Stimulated activated CD8-positive, alpha-beta memory T cell treated with anti-CD3 and anti-CD28 coated beads, Interleukin-12 subunit alpha, Interleukin-12 subunit beta, amount 100 ng/mL, for 1 hour (primary cell): ENCODE results near the gene HSPB7.
"Not testable (repeated sequence)": the region's sequence is repeated elsewhere in the genome, so short reads cannot be mapped to it uniquely, and the experiment has no call there.

ENCODE experiments used
- DNase-seq: peaks from one replicate; pipeline ENCODE4 v3.0.0-alpha.2; 2020; ENCODE audit warnings: low read depth

Gene HSPB7

DNA sequence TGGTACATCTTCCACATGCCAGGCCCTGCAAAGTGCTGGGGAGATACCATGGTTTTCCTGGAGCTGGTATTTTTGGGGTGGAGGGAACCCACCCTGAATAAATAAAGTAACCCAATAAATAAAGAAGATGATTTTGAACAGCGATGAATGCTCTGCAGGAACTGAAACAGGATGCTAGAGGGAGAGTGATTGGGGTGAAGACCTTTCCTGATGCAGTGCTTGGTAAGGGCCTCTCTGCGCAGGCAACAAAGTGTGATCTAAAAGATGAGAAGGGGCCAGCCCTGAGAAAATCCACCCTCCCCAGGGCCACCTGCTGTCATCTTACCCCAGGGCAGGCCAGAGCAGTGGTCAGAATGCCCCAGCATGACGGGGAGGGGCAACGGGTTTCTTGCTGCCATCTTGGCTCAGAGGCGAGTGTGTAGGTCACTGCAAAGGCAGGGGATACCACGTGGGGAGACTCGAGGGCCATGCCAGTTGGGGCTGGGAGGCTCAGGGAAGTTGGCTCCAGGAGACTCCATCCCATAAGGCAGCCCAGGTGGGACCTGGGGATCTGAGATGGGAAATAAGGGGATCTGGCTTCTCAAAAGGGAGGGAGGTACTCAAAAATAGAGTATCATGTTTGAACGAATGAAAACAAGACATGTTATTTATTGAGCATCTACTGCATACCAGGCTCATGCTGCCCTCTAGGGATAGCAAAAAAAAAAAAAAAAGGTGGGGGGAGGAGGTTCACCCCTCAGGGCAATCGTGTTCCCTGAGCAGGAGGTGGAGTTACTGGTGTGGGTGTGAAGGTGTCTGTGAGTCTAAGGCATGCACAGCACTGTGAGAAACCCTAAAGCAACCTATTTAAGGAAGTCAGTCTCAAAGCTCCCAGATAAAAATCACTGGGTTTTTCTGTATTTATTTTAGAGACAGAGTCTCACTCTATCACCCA is 11.0 kb downstream of the HSPB7 start:
- no peak for DNase-seq

DNA sequence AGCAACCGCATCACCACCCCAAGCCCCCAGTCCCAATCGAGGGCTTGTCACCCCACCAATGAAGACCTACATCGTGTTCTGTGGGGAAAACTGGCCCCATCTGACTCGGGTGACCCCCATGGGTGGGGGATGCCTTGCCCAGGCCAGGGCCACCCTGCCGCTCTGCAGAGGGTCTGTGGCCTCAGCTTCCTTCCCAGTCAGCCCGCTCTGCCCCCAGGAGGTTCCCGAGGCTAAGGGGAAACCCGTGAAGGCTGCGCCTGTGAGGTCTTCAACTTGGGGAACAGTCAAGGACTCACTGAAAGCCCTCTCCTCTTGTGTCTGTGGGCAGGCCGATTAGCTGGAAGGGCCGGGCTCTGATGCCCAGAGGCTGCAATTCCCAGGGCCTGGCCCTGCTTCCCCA is 11.8 kb downstream of the HSPB7 start:
- no peak for DNase-seq

- DNase-seq = no peak
Measured at GRCh38 chr1:16005597-16005996, 12.2 kb downstream of the HSPB7 start.

- DNase-seq = not testable (repeated sequence)
Measured at GRCh38 chr1:16001274-16001673, 16.6 kb downstream of the HSPB7 start.

GRCh38 chr1:15998929-15999328 is 18.9 kb downstream of the HSPB7 start:
- DNase-seq = no peak

GRCh38 chr1:15997637-15998280 is 20.1 kb downstream of the HSPB7 start:
- no peak for DNase-seq

DNA sequence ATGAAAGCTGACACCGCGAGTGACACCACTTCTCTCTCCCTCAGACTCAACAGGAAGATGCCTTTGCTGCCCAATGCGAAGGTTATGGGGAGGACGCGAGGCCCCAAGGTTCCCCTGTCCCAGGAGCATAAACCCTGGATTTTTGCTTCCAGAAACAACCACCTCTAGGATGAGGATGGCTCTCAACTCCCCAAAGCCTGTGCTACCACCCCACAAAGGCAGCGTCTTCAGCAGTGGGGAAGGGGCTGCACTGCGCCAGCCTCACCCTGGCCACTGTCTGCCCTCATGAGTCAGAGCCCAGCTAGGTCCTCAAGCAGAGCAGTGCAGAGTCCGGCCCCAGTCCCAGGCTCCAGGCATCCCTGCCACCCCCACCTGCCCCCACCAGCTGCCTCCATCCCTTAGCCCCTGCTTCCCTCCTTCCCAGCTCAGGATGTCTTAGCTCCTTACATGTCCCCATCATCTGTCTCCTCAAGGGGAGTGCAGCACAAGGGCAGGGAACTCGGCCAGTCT is 20.7 kb downstream of the HSPB7 start:
- no peak for DNase-seq

- peak; percentile 12 for DNase-seq
Measured at GRCh38 chr1:15994590-15995351, 23.1 kb downstream of the HSPB7 start.

DNA sequence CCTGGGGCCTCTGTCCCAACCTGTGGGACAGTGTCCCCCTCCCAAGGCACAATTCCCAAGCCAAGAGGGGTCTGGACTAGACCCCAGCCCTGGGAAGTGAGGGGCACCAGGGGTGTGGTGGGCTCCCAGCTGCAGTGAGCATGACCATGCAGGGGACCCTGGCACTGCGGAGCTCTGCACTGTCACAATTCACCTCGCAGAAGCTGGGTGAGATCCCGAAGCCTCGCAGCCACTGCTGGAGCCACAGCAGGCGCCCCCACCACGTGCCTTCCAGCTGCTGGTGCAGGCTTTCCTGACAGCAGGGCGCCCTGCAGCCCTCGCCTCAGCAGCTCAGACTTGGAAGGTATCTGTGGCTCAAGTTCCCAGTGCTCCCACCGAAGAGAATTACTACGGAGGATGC is 23.8 kb downstream of the HSPB7 start:
- no peak for DNase-seq

DNA sequence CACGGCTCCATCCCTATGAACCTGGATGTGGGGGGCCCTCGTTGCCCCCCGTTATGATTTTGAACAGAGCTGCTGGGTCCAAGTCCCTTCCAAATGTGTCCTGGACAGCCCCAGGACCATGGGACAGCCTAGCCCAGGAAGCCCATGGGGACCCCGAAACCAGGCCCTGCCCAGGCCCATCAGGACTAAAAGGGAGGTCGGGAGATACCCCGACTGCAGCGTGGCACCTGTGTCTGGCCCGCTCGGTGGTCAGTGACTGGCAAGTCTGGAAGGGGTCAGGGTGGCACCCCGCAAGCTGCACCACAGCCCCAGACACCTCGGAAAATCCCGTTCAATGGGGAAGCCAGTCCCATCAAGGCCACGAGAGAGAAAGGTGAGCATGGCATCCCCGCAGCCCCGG is 24.2 kb downstream of the HSPB7 start:
- no peak for DNase-seq

DNA sequence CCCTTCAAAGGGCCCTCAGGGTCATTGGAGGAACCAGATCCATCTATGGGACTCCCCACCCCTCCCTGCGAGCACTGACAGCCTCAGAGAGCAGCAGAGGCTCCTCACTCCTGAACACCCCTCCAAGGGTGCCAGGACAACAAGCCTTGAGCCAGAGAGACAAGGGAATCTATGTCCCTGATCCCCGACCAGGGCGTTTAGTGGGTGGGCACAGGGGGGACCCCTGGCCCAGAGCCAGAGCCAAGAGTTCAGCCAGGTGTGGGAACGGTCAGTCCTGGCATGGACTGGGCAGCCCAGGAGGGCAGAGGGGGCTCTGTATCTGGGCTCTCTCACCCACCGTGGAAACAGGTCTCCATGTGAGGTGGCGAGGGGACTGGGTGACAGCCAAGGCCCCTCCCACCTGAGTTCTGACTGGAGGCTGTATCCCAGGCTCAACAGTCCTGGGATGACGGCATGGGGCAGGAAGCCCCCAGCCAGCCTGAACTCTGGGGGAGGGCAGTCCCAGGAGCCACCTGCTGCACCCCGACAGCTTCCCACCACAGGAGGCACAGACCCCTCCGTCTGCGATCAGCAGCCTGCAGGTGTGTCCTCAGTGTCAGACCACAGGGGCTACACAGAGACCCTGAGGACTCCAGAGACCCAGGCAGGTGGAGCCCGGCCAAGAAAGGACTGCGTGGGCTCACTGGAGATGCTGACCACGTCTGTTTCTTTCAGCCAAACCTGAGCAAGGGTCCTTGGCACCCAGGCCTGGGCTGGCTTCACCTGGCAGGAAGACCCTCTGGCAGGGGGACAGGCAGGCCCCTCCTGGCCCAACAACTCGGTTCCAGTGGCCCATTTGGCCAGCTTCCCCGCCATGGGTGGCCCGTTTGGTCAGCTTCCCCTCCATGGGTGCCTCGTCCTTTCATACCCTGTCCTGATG is 25.0 kb downstream of the HSPB7 start:
- DNase-seq = no peak

GRCh38 chr1:15992187-15992553 is 25.7 kb downstream of the HSPB7 start:
- no peak for DNase-seq

DNA sequence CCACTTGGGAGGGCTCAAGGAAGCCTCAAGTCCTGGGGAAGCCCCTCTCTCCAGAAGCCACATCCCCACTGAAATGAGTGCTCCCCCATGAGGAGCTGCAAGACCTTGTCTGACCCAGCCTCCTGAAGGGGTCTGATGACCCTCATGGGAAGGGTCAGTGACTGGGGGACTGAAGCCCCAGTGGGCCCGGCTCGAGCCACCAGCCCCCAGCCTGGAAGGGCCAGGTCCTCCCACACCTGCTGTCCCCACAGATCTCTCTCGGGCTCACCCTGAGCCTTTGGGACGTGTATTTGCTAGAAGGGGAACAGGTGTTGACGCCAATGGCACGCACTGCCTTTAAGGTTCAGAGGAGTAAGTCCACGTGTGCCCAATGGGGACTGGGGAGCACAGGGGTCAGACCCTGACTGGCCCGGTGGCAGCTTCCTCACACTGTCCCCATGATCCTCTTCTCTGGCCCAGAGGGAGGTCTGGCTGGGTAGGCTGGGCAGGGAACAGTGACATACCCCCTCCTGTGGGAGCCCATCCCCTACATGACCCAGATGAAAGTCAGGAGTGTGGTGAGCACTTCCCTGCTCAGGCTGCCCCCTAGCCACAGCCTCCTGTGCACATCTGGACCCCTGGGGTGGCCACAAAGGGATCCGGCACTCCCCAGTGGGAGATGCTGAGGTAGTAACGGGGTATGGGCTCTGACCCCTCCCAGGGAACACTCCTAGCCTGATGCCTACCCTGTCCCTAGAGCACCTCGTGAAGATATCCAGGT is 26.2 kb downstream of the HSPB7 start:
- no peak for DNase-seq

DNA sequence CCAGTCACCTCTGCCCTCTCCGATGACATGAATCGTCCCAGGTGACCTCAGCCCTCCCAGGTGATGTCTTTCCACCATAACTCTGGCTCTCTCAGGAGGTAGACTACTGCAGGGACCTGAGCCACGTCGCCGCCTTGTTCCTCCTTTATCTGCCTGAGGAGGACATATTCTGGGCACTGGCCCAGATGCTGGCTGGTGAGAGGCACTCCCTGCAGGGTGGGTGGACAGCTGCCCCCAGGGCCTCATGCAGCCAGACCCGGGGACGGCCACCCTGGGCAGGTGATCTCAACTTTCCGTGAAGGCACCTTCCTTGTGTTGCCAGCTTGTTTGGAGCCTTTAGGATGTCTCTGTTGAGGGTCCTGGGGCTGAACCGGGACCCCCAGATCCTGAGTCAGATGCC is 28.1 kb downstream of the HSPB7 start:
- no peak for DNase-seq

DNA sequence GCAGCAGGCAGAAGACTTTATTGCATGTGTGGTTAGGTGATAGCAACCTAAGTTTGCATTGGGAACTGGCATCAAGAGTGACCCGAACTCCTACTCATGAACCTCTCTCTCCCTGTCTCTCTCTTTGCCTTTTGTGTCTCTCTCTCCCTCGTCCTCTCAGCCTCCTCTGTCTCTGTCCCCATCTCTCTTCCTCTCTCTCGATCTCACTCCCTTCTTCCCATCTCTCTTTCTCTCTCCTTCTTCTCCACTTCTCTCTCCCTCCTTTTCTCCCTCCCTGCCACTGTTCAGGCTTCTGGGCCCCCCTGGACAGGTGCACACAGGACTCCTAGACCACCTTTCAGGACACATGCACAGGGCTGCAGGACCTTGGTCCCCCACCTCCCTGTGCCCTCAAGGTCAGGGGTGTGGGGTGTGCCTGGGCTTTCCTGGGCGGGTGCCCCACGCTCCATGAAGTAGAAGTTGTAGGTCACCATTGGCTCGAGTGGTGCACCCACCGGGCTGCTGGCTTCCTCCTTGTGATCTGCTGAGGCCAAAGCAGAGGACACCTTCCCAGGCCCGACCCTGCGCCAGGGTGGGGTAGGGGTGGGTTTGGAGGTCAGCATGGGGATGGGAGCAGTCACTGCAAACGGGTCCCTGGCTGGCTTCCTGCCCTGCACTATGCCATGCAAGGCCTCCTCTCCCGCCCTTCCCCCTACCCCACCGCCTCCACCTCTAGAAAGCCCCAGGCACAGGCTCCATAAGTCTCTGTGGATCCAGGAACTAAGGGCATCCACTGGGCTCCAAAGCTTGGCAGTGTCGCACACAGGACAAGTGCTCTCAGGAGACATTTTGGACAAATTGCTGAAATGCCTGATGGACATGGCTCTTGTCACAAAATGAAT is 28.7 kb downstream of the HSPB7 start:
- DNase-seq = no peak

DNA sequence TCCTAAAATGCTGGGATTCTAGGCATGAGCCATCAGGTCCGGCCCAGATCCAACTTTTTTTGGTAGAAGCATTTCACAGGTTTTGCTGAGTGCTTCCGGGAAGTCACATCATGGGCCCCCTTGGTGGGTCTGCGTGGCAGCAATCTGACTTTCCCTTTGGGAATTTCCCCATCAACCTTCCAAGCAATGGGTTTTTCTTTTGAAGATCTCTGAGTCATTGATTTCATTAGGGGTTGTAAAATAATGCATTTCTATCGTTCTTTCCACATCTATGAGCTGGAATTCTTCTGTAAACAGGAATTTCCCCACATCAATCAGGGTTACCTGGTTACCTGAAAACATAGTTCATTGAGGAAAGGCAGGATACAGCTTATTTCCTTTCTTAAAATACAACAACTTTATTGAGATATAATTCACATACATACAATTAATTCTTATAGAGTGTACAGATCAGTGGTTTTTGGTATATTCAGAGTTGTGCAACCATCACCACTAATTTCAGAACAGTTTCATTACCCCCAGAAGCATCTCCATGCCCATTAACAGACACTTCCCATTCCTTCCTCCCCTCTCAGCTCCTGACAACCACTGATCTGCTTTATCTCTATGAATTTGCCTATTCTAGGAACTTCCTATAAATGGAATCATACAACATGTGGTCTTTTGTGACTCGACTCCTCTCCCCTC is 32.1 kb downstream of the HSPB7 start:
- no peak for DNase-seq

GRCh38 chr1:15983275-15983674 is 34.6 kb downstream of the HSPB7 start:
- DNase-seq = no peak

DNA sequence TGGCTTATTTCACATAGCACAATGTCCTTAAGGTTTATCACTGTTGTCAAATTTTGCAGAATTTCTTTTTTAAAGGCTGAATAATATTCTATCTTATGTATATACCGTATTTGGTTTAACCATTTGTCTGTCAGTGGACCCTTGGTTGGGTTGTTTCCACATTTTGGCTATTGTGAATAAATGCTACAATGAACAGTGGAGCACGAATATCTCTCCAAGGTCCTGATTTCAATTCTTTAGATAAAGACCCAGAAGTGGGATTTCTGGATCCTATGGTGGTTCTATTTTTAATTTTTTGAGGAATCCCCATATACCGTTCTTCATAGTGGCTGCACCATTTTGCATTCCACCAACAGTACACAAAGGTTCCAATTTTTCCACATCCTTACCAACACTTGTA is 36.2 kb downstream of the HSPB7 start:
- DNase-seq = no peak

GRCh38 chr1:15977947-15978346 is 39.9 kb downstream of the HSPB7 start:
- DNase-seq = not testable (repeated sequence)
